Stimulated activated CD4-positive, alpha-beta T cell treated with anti-CD3 and anti-CD28 coated beads, Interleukin-2, amount 100 ng/mL, for 24 hours (primary cell): ENCODE measurements around the gene NBEA.
A peak's percentile ranks its signal among the peaks of the same experiment; 100 is the strongest.

Experiments
- DNase-seq, 2 donors: peaks; one replicate each; pipeline ENCODE4 v3.0.0-alpha.2; 2020

The NBEA gene

GRCh38 chr13:35720290-35720689, 778.2 kb downstream of the NBEA start:
- no peak for DNase-seq

GRCh38 chr13:35720690-35721554, 778.9 kb downstream of the NBEA start:
- peak; percentile 27 to 52 for DNase-seq
